Islet precursor cell (in vitro differentiated cells): ENCODE measurements around the gene FAM149A.

Source experiments
- DNase-seq: peaks from one replicate; pipeline ENCODE4 v3.0.0-alpha.2; 2018

Gene FAM149A

DNA sequence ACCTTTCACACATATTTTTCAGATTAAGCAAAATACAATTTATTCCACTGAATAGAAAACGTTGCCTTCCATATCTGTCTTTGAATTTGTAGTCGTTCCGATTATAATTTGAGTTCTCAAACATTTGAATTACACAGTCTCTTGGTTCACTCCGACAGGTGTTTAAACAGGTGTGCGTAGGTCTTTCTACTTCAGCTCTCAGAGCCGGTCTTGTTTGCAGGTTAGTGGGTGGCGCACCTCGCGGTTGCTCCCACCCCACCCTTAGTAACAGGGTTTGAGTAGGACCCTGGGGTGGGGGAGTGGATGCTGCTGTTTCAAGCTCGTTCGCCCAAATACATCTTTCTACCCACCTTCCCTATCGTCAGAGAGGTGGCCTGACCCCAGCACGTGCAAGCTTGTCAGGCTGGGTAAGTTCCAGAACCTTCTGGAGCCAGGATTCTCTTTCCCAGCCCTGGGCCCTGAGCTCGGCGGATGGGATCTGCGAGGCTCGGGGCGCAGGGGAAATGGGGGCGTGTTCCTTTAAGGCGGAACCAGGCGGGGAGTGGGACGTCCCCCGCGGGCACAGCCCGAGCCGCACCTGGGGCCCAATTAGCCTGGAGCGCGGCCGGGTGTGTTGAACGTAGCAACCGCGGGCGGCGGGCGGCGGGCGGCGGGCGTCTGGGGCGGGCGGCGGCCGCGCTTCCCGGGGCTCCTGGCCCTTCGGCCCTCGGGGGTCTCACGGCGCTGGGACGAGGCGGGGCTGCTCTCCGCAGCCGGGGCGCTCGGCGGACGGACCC lies at the start of gene FAM149A:
Gene FAM149A (plus strand): TSS at position 591 of the 776 bp plus-strand sequence.
- peak; percentile 67 for DNase-seq

DNA sequence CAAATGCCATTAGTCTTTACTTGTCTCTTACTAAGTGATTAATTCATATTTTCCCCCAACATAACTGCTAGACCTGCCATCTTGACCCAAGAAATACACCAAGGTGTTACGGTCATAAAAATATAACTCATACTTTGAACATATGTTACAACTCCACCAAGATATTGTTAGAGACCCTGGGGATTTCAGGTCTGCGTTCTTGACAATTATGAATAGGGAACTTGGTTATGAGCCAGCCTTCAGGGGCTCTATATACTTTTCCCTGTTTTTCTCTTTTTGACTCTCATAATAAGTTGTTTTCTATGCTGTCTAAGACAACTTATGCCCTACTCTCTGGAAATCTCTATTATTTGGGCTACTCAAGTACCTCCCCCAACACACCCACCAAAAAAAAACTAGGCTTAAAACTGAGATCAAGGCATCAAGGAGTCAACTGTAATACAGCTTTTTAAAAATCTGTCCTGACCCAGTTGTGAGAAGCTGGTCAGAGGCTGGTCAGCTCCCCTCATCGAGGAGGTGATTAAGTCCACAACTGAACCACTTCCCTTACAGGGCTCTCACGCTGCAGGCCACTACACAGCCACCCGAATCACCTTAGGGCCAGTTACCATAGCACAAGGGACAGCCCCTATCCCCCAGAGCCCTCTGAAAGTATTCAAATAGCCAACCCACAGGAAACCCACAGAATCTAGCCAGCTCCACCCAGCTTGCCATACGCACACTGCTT lies 46.1 kb upstream of the FAM149A start:
- no peak for DNase-seq

DNA sequence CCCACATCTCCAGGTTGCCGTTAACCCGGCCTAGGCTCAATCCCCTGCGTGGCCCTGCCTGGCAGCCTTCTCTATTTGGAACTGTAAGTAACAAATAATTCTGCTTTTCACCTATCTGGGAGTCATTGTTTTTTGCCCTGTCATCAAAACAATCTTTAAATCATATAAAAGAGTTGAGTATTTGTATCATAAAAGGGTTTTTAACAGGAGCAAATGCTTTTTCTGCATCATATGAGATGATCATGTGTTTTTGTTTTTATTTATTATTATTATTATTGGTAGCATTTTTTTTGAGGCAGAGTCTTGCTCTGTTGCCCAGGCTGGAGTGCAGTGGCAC lies 45.6 kb upstream of the FAM149A start:
- DNase-seq = no peak

DNA sequence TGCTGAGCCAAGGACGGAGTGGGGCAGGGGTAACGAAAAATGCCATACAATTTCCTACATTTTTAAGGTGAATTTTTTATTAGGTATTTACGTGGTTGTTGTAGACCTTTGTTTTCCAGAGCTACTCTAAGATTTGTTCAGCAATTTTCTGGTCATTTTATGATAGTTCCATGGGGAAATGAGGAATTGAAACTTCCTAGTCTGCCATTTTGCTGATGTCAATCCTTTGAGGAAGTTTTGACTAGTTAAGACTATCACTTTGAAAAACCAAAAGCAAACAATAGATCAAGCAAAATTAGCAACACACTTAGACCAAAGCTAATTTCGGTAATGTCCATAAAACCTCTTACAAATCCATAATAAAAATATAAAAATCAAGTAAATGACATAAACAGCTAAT lies 42.6 kb upstream of the FAM149A start:
- no peak for DNase-seq

DNA sequence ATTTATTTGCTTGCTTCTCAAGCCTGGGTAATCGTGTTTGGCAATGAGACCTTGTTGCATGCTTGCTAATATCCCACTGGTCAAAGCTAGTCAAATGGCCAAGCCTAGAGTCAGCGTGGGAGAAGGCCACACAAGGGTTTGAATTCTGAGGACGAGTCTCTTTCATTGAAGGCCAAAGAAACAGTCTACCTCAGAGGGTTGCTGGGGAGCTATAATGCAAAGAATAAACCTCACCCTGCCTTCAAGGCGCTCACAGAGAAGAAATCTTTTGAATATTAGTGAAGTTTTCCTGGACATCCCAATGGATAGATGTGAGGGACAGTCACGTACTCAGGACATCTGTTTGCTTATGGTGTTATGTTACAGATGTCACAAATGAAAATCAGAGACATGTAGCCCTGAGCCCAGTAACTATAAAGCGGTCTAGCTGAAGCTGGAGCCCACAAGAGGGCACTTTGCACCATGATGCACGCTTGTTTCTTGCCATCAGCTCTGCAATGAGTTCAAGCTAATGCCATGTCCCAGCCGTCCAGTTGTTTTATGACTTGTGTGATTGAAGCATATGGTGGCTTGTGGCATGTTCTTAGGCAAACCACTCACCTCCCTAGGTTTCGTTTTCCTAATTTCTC lies 36.6 kb upstream of the FAM149A start:
- peak; percentile 60 for DNase-seq

DNA sequence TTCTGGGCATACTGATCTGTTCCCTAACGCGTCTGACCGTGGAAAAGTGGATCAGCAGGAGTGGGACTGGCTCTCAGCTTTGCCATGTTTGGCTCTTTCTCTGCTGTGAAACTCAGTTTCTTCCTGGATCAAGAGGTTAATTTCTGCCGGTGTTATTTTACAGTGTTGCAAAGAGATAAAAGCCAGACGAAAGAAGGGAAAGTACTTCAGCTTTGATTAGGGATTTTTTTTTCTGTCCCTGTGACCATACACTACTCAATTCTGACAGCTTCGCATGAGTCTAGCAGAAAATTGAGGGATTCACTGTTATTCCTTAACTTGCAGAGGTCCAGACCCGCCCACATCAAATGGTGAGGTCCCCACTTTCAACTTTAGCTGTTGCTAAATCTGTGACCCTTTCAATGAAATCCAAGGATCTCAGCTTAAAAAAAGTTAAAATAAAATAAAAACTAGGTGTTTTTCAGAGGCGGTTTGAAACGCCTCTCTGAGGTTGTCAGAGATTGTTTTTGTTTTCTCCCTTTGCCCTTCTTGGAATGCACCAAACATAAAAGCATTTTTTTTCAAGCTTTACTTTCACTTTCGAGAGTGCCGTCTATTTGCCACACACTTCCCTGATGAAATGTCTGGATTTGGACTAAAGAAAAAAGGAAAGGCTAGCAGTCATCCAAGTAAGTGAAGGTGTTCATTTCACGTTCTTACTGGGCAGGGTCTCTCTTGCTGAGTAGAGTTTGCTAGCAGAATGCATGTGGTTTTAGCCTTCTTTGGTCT lies 35.7 kb upstream of the FAM149A start, which contains the start of gene TLR3:
Gene TLR3 (plus strand): TSS at position 576 of the 768 bp plus-strand sequence. CDS start 7,464 bp downstream, outside the sequence.
- no peak for DNase-seq

DNA sequence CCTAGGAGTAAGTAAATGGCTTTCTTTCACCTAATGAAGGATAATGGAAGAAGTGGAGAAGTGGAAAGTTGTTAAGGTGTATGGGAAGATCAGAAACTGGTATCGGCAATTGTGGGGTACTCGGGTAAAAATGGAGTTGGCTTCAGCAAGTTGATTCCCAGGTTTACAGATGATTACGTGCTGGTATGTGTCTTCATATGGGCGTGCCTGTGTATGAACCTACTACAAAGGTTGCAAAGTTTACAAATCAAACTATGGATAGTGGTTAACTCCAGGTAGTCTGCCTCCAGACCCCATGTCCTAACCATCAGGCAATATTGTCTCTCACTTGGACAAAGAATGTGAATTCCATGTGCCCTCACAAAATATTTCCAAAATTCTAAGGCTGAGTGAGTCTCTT lies 34.8 kb upstream of the FAM149A start:
- DNase-seq = no peak

DNA sequence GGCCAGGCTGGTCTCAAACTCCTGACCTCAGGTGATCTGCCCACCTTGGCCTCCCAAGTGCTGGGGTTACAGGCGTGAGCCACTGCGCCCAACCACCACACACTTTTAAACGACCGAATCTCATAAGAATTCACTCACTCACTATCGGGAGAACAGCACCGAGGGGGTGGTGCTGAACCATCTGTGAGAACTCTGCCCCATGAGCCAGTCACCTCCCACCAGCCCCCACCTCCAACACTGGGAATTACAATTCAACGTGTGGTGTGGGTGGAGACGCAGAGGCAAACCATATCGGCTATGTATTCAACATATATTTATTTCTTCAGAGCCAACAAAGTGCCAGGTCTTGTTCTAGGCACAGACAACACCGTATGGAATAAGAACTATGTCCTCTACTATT lies 32.0 kb upstream of the FAM149A start:
- no peak for DNase-seq

DNA sequence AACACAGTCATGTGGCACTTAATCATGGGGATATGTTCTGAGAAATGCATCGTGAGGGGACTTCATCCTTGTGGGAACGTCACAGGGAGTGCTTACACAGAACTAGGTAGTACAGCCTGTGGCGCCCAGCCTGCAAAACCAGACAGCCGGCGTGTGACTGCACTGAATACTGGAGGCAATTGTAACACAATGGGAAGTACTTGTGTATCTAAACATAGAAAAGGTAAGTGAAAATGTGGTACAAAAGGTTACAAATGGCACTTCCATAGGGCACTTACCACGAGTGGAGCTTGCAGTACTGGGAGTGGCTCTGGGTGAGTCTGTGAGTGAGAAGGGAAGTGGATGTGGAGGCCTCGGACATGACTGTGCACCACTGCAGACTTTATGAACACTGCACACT lies 30.3 kb upstream of the FAM149A start:
- DNase-seq = no peak

DNA sequence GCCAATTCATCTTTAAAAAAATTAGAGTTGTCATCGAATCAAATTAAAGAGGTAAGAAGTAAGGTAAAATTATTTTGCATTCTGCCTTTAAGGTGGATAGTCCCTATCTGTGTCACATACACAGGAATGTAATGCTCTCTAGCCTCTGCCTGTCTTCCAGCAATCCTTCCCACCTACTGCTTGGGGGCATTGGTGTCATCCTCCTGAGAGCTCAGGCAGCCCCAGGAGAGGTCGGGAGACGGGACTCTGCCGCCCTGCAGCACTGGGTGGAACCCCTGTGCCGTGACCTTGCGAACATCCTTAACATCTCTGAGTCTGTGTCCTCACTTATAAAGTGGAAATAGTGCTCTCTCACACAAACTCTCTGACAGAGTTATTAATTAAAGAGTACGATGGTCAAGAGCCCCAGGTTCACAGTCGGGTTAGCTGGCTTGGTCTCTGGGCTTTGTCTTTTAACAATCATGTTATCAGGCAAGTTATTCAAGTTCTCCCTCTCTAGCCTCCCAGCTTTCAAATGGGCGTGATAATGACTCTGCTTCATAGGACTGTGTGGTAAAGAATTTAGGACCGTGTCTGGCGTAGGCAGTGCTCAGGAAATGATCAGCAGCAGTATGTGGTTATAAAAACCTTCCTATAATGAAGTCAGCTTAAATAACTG lies 25.4 kb upstream of the FAM149A start:
- DNase-seq = peak; percentile 94

DNA sequence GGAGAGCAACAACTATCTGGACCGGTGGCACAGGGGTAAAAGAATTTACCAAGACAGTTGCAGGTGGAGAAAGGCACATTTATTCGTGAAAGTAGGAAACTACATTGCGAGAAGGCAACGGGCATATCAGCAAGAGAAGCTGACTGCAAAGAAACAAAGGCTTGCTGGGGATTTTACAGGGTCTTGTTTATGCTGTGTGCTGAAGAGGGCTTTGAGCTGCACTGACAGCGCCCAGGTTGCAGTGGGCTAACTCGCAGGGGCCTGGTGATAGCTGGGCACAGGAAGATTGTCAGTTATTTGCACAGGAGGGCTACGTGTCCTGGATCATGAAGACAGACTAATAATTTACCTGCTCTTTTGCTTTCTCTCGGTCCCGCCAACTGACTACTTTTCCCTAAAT lies 24.8 kb upstream of the FAM149A start:
- DNase-seq = no peak

DNA sequence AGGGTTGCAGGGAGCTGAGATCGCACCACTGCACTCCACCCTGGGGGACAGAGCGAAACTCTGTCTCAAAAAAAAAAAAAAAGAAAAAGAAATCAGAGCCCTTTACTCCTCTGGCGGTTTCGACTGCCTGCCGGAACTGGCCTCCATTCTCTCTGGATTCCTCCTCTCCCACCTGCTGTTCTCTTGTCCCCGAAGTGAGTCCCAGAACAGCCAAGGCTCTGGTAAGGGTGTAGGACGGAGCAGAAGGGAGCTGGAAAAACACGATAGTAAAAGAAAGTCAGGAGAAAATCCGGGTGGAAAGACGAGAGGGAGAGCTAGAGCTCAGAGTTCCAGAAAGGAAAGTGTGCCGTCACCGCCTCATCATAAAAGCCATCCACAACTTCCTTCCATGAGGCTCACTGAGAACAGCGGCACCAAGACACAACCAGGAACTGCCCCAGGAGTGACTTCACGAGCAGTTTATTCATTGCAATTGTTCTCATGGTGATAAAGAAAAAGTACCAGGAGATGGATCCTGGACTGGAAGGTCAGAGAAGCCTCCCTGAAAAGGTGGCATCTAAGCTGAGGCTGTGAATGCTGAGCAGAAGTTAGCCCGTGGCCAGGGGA lies 23.2 kb upstream of the FAM149A start:
- no peak for DNase-seq

DNA sequence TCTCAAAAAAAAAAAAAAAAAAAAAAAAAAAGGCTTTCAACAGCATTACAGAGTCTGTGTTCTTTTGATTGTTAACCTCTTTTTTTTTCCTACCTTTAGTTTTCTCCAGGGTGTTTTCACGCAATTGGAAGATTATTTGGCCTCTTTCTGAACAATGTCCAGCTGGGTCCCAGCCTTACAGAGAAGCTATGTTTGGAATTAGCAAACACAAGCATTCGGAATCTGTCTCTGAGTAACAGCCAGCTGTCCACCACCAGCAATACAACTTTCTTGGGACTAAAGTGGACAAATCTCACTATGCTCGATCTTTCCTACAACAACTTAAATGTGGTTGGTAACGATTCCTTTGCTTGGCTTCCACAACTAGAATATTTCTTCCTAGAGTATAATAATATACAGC lies 22.3 kb upstream of the FAM149A start:
- DNase-seq = no peak

DNA sequence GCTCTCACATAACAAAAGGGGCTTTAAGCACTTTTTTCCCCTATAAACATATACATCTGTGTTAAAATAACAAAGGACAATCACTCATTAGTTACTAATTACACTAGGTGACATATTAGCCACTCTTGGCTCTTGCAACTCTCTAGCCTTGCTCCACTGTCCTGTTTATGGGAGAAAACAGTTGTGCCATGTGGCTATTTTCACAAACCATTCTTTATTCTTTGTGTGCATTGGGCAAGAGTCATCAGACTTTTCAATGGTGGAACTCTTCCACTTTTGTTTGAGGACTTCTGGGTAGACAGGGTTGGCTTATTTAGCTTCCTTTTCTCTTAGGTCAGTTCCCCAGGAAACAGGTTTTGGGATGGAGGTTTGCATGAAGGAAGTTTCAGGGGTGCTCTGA lies 16.0 kb upstream of the FAM149A start:
- DNase-seq = no peak

DNA sequence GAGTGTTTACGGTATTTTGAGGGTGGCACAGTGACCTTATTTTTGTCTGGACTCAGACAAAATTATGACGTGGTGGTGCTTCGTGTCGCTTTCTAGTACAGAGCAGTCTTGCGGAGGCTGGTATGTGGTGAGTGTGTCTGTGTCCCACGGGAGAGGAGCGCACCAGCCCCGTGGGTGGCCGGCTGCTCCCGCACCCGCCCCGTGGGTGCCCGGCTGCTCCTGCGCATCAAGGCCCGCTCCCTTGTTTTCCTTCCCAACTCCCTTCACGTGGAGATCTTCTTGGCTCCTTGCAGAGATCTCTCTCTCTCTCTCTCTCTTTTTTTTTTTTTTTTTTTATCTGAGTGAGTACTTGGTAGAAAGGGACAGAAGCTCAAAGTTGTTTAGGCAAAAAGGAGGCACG lies 12.2 kb upstream of the FAM149A start:
- no peak for DNase-seq

DNA sequence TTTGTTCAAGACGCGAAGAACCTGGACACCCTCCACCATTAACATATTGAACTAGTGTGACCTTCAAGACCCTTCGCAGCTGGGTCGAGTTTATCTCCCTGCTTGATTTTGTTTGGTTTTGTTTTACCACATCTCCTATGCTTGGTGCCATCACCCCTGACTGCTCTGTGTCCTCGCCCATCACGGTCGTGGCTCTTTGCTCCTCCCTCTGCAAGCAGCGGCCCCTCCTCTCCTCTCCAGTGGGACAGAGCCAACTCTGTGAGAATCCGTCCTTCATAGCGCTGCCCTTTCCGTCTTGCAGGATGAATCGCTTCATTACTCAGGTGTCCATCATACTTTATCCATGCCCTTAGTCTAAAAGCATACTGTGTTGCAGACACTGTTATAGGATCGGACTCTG lies 9.1 kb upstream of the FAM149A start:
- no peak for DNase-seq

DNA sequence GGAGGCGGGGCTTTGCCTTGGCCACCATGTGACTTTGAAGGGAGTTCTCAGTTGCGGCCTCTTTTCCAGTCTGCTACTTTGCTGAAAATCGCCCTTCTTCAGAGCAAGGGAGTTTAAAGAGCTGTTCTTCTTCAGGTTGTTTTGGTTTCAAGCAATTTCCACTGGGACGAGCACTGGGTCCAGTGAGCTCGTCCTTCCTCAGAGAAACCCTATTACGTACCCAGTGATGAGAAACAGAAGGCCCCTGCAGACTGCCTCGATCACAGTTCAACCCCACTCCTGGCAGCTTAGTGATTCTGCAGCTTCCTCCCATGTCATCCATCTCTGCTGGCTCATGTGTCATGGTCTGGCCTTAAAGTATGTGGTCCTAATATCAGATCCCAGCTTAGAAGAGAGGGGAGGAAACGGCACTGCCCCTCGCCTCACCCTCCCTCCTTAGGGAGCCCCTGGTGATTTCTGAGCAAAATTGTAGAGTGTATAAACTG lies 7.8 kb upstream of the FAM149A start:
- no peak for DNase-seq

DNA sequence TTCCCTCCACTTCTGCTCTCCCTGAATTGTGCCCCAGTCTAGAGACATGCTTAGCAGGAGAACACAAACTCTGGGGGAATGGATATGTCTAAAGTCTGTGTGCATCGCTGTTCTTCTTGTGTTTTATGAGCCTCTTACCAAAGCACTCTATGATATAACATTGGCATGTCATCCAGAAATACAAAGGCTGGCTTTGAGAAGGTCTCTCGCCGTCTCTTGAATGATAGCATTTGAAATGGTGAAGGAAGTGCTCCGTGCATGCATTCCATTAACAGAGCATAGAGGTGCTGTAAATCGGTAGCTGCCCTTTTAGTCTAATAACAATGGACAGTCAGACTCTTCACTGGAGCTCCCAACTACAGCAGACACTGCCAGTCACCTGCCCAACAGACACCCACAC lies 7.1 kb upstream of the FAM149A start:
- no peak for DNase-seq

DNA sequence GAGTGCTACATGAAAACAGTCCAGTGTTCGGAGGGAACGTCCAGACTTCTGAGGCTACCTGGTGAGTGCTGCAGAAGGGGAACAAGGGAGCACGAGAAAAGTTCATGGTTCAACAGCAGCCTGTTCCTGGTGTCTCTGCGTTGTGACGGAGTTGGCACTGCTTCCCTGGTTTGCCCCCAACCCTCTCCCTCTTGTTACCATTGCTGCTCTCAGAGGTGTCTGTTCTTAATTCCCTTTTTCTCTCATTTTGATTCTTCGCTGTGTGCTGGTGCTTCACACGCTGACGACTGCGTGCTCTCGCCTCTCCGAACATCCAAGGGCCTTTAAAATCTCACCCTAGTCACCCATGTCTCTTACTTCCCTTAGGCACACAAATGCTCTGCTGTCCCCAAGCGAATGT lies 1.6 kb upstream of the FAM149A start:
- no peak for DNase-seq

DNA sequence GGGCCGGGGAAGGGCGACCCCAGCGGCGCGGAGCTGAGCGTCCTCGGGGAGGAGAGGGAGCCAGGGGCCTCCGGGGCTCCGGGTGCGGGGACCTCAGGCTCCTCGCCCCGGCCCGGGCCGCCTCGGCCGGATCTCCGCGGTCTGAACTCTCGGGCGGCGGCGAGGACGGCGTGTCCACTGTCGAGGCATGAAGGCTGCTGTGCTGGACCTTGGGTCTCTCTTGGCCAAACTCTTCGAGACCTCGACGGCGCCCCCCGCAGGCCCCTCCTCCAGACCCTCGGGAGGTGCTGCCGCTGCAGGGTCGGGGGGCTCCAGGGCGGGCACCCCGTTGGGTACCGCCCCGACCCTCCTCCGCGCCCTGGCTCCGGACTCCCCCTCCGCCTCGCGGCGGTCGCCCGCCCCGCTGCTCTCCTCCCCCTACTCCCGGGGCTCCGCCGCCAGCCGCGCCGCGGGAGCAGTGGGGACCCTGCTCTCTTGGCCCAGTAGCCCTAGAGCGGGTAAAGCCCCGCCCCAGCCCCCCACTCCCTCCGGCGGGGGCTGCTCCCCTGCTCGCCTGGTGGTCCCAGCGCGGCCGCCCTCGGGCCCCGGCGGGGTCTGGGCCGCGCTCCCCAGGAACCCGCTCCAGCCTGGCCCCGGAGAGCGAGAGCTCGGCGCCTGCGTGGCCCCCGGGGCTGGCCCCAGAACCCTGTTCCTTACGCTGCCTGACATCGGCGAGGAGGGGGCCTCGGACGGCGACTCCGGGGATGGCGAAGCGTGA lies 564 bp downstream of the FAM149A start:
- DNase-seq = peak; percentile 66

DNA sequence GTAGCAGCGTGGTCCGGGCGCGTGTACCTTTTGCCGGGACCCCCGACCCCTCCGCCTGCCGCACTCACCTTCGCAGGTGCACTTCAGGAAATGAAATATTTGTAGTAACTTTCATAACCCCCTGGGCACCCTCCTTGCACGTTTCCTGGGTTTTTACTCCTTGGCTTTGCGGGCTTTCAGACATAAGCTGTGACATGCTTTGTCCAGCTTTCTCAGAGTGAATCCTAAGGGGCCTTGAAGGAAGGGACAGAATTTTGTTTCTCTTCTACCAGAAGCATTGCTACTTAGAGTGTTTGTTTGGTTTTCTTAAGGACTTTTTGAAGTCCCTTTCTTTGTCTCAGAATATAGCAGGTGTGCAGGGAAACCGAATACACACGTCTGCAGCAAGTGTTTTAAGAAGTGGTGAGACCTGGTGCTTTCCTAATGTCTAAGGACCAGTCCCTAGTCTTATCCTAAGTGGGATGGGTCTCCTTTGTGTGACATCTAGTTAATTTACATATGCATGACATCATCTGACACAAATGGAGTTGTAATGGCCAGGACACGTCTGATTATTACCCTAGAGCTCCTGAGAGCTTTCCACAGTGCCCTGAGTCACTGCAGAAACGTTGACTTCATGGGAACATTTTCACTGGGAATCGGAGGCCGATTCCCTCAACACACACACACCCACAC lies 1.3 kb downstream of the FAM149A start:
- DNase-seq = peak; percentile 68
